H1 (cell line): ENCODE data around the gene ASTN1. TPM values are rescaled to one million over a fixed set of nuclear protein-coding genes. Genes with fewer than 3 reads are reported as not detected.

ENCODE experiments used
- CTCF ChIA-PET: fragments of 300-600 bp; sonication (Branson Sonifier 250); formaldehyde crosslinking; loops from one replicate; lab custom pipeline; 2021; ENCODE audit not compliant: partially characterized antibody; lab: Charles Lee
- POLR2A ChIA-PET: fragments of 300-600 bp; sonication (Branson Sonifier 250); formaldehyde crosslinking; loops from one replicate; lab custom pipeline; 2021; ENCODE audit warnings: inconsistent platforms; ENCODE audit not compliant: partially characterized antibody; lab: Charles Lee
- DNase-seq, 2 experiments: peaks; one replicate each; pipeline versions ENCODE4 v3.0.0 to v3.0.0-alpha.2; 2010 to 2022; ENCODE audit warnings: low spot score in 2 of 2, low read depth in 1 of 2, mixed read lengths in 1 of 2
- FAIRE-seq: peaks from 2 replicates; lab custom pipeline; 2011; peaks lifted over from hg19 to GRCh38; lab: Jason Lieb, UNC
- H2AFZ ChIP-seq: 2 replicates; pipeline ENCODE4 v1.8.1; 2012; ENCODE audit warnings: low read length, inconsistent platforms
- H2AK5ac ChIP-seq: 2 replicates; pipeline ENCODE4 v1.6.1; 2013; ENCODE audit warnings: low read depth, low read length
- H2BK120ac ChIP-seq: replicated peaks from 2 replicates; pipeline ENCODE3; 2013; ENCODE audit warnings: low read depth, low read length, inconsistent platforms
- H2BK12ac ChIP-seq: 2 replicates; pipeline ENCODE4 v1.6.1; 2013; ENCODE audit warnings: low read depth, low read length
- H2BK15ac ChIP-seq: 2 replicates; pipeline ENCODE4 v1.6.1; 2013; ENCODE audit warnings: low read length
- H2BK20ac ChIP-seq: 2 replicates; pipeline ENCODE4 v1.6.1; 2013; ENCODE audit warnings: low read length
- H2BK5ac ChIP-seq: 2 replicates; pipeline ENCODE4 v1.6.1; 2013; ENCODE audit warnings: low read depth, low read length
- H3K14ac ChIP-seq: 2 replicates; pipeline ENCODE4 v1.6.1; 2013; ENCODE audit warnings: inconsistent platforms; ENCODE audit not compliant: insufficient read length
- H3K18ac ChIP-seq: 2 replicates; pipeline ENCODE4 v1.6.1; 2013; ENCODE audit warnings: low read length; ENCODE audit errors: extremely low read depth
- H3K23ac ChIP-seq: 2 replicates; pipeline ENCODE4 v1.6.1; 2013; ENCODE audit warnings: inconsistent platforms; ENCODE audit not compliant: insufficient read length
- H3K23me2 ChIP-seq: 2 replicates; pipeline ENCODE4 v1.6.1; 2013; ENCODE audit warnings: low read depth, low read length
- H3K27ac ChIP-seq: 2 replicates; pipeline ENCODE4 v1.6.1; 2011; ENCODE audit warnings: low read depth, low read length, inconsistent platforms
- H3K27me3 ChIP-seq, 4 experiments: replicated peaks in 1 of 4; 1 replicate in 1 of 4; 2 replicates in 3 of 4; pipeline versions ENCODE4 v1.6.1 to v1.8.1; 2011 to 2013; ENCODE audit warnings: low read length in 3 of 4, mild to moderate bottlenecking in 3 of 4, inconsistent platforms in 2 of 4, mixed read lengths in 2 of 4, moderate library complexity in 1 of 4; ENCODE audit not compliant: control insufficient read depth in 3 of 4, insufficient read depth in 3 of 4; ENCODE audit errors: extremely low read depth in 1 of 4
- H3K36me3 ChIP-seq, 4 experiments: 2 replicates each; pipeline versions ENCODE4 v1.6.1 to v1.8.1; 2011 to 2013; ENCODE audit warnings: mild to moderate bottlenecking in 4 of 4, low read length in 3 of 4, moderate library complexity in 2 of 4, control low read depth in 1 of 4, inconsistent platforms in 1 of 4; ENCODE audit not compliant: insufficient read depth in 4 of 4, control insufficient read depth in 2 of 4
- H3K4ac ChIP-seq: replicated peaks from 2 replicates; pipeline ENCODE3; 2013; ENCODE audit warnings: low read length, low read depth, mixed read lengths, inconsistent platforms; ENCODE audit not compliant: insufficient read length
- H3K4me1 ChIP-seq, 4 experiments: replicated peaks in 1 of 4; 1 replicate in 1 of 4; 2 replicates in 3 of 4; pipeline versions ENCODE4 v1.6.1 to v1.8.1; 2011 to 2013; ENCODE audit warnings: low read length in 3 of 4, inconsistent platforms in 2 of 4, mixed read lengths in 1 of 4; ENCODE audit not compliant: insufficient read depth in 4 of 4, control insufficient read depth in 3 of 4
- H3K4me2 ChIP-seq, 2 experiments: 2 replicates each; pipeline versions ENCODE4 v1.6.1 to v1.8.1; 2011 to 2013; ENCODE audit warnings: low read depth in 2 of 2, low read length in 2 of 2, control low read depth in 1 of 2, inconsistent platforms in 1 of 2, mild to moderate bottlenecking in 1 of 2; ENCODE audit not compliant: insufficient read depth in 1 of 2
- H3K4me3 ChIP-seq, 4 experiments: fragments of 200-600, 300-600 bp in 1 of 4; sonication (generic), shearing (Covaris generic), sonication (Bioruptor Twin) in 1 of 4; 2 replicates each; pipeline versions ENCODE4 v1.5.1 to v1.8.1; 2011 to 2016; ENCODE audit warnings: low read length in 4 of 4, low read depth in 3 of 4, control low read depth in 2 of 4, inconsistent platforms in 2 of 4, mild to moderate bottlenecking in 2 of 4, mixed read lengths in 1 of 4, moderate library complexity in 1 of 4; ENCODE audit not compliant: insufficient read depth in 2 of 4; ENCODE audit errors: extremely low read depth in 1 of 4
- H3K56ac ChIP-seq: replicated peaks from 2 replicates; pipeline ENCODE3; 2013; ENCODE audit warnings: low read depth, mild to moderate bottlenecking, mixed read lengths, low read length, inconsistent platforms; ENCODE audit not compliant: insufficient read length
- H3K79me1 ChIP-seq: 2 replicates; pipeline ENCODE4 v1.6.1; 2013; ENCODE audit warnings: low read depth, low read length, control low read depth
- H3K79me2 ChIP-seq, 2 experiments: 2 replicates each; pipeline versions ENCODE4 v1.6.1 to v1.8.1; 2012 to 2013; ENCODE audit warnings: low read length in 2 of 2, mild to moderate bottlenecking in 2 of 2, inconsistent platforms in 1 of 2; ENCODE audit not compliant: insufficient read depth in 2 of 2, control insufficient read depth in 1 of 2
- H3K9ac ChIP-seq, 4 experiments: replicated peaks in 1 of 4; 1 replicate in 1 of 4; 2 replicates in 3 of 4; pipeline versions ENCODE4 v1.6.1 to v1.8.1; 2011 to 2013; ENCODE audit warnings: low read depth in 3 of 4, low read length in 3 of 4, control low read depth in 2 of 4, mild to moderate bottlenecking in 2 of 4, moderate library complexity in 2 of 4, inconsistent platforms in 1 of 4; ENCODE audit errors: extremely low read depth in 1 of 4
- H3K9me3 ChIP-seq, 2 experiments: 2 replicates each; pipeline versions ENCODE4 v1.6.1 to v1.8.1; 2012 to 2013; ENCODE audit warnings: mild to moderate bottlenecking in 2 of 2, moderate library complexity in 2 of 2, control low read depth in 1 of 2, inconsistent platforms in 1 of 2, low read depth in 1 of 2, low read length in 1 of 2, mixed read lengths in 1 of 2; ENCODE audit not compliant: insufficient read depth in 2 of 2
- H4K20me1 ChIP-seq, 2 experiments: replicated peaks in 1 of 2; 2 replicates each; pipeline versions ENCODE3 to v1.8.1; 2011 to 2013; ENCODE audit warnings: inconsistent platforms in 2 of 2, low read length in 2 of 2, mild to moderate bottlenecking in 1 of 2; ENCODE audit not compliant: insufficient read depth in 2 of 2, control insufficient read depth in 1 of 2
- H4K5ac ChIP-seq: 2 replicates; pipeline ENCODE4 v1.6.1; 2013; ENCODE audit warnings: low read length, low read depth, mixed read lengths, inconsistent platforms; ENCODE audit not compliant: insufficient read length
- H4K8ac ChIP-seq: 2 replicates; pipeline ENCODE4 v1.8.0; 2013; ENCODE audit warnings: mild to moderate bottlenecking, moderate library complexity, low read length, inconsistent platforms; ENCODE audit not compliant: insufficient read depth; ENCODE audit errors: extremely low read depth
- H4K91ac ChIP-seq: replicated peaks from 2 replicates; pipeline ENCODE3; 2013; ENCODE audit warnings: low read length, mixed read lengths, inconsistent platforms; ENCODE audit not compliant: insufficient read length
- CBX5 ChIP-seq: fragments of 300-800, 300-1000 bp; sonication (generic); IDR thresholded peaks from 2 replicates; pipeline ENCODE4 v1.7.1; 2016; ENCODE audit warnings: antibody characterized with exemption, low read length, low read depth
- EGR1 ChIP-seq: IDR thresholded peaks from 2 replicates; pipeline ENCODE4 v1.6.1; 2011; ENCODE audit warnings: low read depth, low read length, borderline replicate concordance
- FOSL1 ChIP-seq: IDR thresholded peaks from 2 replicates; pipeline ENCODE4 v1.6.1; 2011; ENCODE audit warnings: mild to moderate bottlenecking, low read depth, low read length, moderate library complexity; ENCODE audit not compliant: insufficient read depth
- GABPA ChIP-seq: IDR thresholded peaks from 2 replicates; pipeline ENCODE4 v1.6.1; 2011; ENCODE audit warnings: mild to moderate bottlenecking, low read length, moderate library complexity, borderline replicate concordance; ENCODE audit not compliant: insufficient read depth
- NRF1 ChIP-seq: IDR thresholded peaks from 2 replicates; pipeline ENCODE4 v1.6.1; 2011; ENCODE audit warnings: mild to moderate bottlenecking, low read depth, low read length, improper control_type of control experiment
- POLR2AphosphoS5 ChIP-seq: IDR thresholded peaks from 2 replicates; pipeline ENCODE4 v1.6.1; 2011; ENCODE audit warnings: low read depth, low read length
- POU5F1 ChIP-seq: IDR thresholded peaks from 2 replicates; pipeline ENCODE4 v1.6.1; 2011; ENCODE audit warnings: low read depth, mild to moderate bottlenecking, low read length, moderate library complexity
- RAD21 ChIP-seq, 2 experiments: IDR thresholded peaks in 1 of 2; conservative IDR thresholded peaks in 1 of 2; 2 replicates each; pipeline ENCODE4 v1.6.1; 2011; ENCODE audit warnings: low read depth in 2 of 2, low read length in 2 of 2, improper control_type of control experiment in 1 of 2, inconsistent platforms in 1 of 2, mild to moderate bottlenecking in 1 of 2, moderate library complexity in 1 of 2
- SP2 ChIP-seq: IDR thresholded peaks from 2 replicates; pipeline ENCODE4 v1.6.1; 2012; ENCODE audit warnings: mild to moderate bottlenecking, low read length, inconsistent platforms
- TAF1 ChIP-seq: IDR thresholded peaks from 2 replicates; pipeline ENCODE4 v1.6.1; 2011; ENCODE audit warnings: mild to moderate bottlenecking, low read depth, low read length
- WGBS, 2 experiments: shearing (Covaris generic) in 1 of 2; methylation state at CpG; one replicate each; pipeline versions ENCODE4 v1.1.6 to v1.1.7; 2013 to 2015; ENCODE audit warnings: low lambda C conversion rate in 2 of 2, mixed read lengths in 2 of 2, inconsistent platforms in 1 of 2, low coverage in 1 of 2, missing lambda C conversion rate in 1 of 2; ENCODE audit not compliant: insufficient replicate concordance in 2 of 2, insufficient coverage in 1 of 2, insufficient read length in 1 of 2; ENCODE audit errors: extremely low coverage in 1 of 2, missing lambda C conversion rate in 1 of 2; 5-methylcytosine and 5-hydroxymethylcytosine counted together
- polyA plus RNA-seq, 7 experiments: library from polyadenylated mRNA; depleted of rRNA in 3 of 7; stranded (reverse) in 5 of 7; unstranded in 2 of 7; fragments of >200 nt in 5 of 7; fragments of 200-250 nt in 2 of 7; gene quantifications; 1 replicate in 5 of 7; 2 replicates in 1 of 7; 4 replicates in 1 of 7; pipeline versions ENCODE4 v1.2.1 to v1.2.3, GENCODE V29; 2011 to 2013; ENCODE audit warnings: missing spikeins in 2 of 7, mixed read lengths in 2 of 7
- total RNA-seq: library from RNA; stranded (reverse); fragmentation: NEBNext Ultra II Directional; extraction: Animal tissue kit (Norgen Biotek cat#: 25700); gene quantifications from 2 replicates; pipeline ENCODE4 v1.2.1, GENCODE V29; 2021
- TF ChIP-seq, protein P1 (sequence below), 3 experiments: IDR thresholded peaks; 1 replicate in 2 of 3; 2 replicates in 1 of 3; pipeline versions ENCODE4 v1.5.1 to v1.6.1; 2011; ENCODE audit warnings: low read length in 3 of 3, mild to moderate bottlenecking in 3 of 3, inconsistent platforms in 2 of 3, low read depth in 1 of 3, moderate library complexity in 1 of 3; ENCODE audit not compliant: insufficient read depth in 1 of 3; ENCODE audit errors: control extremely low read depth in 1 of 3

ASTN1 gene
- total and polyA plus RNA-seq, 2 of the 8 experiments (the other 6 are each of a cell fraction or from before 2014, with no cell fraction given) = 2.9 to 4.1 TPM

DNA sequence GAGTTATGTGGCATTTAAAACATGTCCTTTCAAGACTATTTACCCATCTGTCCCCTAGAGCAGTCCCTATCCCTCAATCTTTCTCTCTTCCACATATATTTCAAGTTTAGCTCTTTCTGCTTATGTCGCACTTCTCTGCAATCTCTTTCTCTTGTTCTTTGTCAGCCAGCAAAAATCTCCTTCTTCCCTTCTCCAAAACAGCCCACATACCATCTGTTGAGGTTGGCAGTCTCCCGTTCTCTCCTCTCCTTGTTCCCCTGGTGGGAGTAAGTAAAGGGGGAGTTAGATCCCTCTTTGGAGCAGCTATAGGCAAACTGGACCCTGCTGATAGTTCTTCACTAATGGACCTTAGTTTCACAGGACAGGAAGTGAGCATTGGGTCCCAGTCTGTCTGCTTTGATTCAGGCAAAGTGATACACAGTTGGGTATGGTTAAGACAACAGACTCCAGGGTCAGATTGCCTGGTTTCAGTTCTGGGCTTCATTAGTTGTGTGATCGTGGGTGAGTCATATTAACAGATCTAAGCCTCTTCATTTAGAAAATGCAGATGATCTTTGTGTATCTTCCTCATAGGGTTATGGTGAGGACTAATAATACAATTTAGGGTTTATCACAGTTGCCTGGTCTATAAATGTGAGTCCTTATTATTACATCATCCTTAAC, 25.9 kb upstream of the ASTN1 start:
- WGBS, 2 experiments = 91% methylated on average over 3 of the region's 3 CpGs; no CpG with 5 or more reads in 1 of the 2 experiments
- POLR2A ChIA-PET = no interaction called here
- TF ChIP-seq POLR2AphosphoS5 = no peak
- no peak for TF ChIP-seq NRF1
- TF ChIP-seq, protein P1, sequence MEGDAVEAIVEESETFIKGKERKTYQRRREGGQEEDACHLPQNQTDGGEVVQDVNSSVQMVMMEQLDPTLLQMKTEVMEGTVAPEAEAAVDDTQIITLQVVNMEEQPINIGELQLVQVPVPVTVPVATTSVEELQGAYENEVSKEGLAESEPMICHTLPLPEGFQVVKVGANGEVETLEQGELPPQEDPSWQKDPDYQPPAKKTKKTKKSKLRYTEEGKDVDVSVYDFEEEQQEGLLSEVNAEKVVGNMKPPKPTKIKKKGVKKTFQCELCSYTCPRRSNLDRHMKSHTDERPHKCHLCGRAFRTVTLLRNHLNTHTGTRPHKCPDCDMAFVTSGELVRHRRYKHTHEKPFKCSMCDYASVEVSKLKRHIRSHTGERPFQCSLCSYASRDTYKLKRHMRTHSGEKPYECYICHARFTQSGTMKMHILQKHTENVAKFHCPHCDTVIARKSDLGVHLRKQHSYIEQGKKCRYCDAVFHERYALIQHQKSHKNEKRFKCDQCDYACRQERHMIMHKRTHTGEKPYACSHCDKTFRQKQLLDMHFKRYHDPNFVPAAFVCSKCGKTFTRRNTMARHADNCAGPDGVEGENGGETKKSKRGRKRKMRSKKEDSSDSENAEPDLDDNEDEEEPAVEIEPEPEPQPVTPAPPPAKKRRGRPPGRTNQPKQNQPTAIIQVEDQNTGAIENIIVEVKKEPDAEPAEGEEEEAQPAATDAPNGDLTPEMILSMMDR (IDR thresholded peaks at IDR 0.05; ENCODE audit: control extremely low read depth in 1 of 3, insufficient read depth in 1 of 3, low read depth in 1 of 3, low read length in 3 of 3) = no peak
- TF ChIP-seq GABPA = no peak
- no peak for TF ChIP-seq CBX5
- TF ChIP-seq EGR1 = no peak
- no peak for TF ChIP-seq RAD21 (IDR thresholded peaks at IDR 0.05 in 1 of 2, conservative IDR thresholded peaks at IDR 0.05 in 1 of 2; ENCODE audit: low read depth in 2 of 2, low read length in 2 of 2)
- no peak for TF ChIP-seq TAF1
- no peak for TF ChIP-seq POU5F1
- TF ChIP-seq FOSL1 = no peak
- TF ChIP-seq SP2 = no peak

More for the DNA sequence above, 25.9 kb upstream of the ASTN1 start:
- Histone ChIP-seq H4K5ac (no peak overlapping the region), H3K18ac (no peak overlapping the region), H3K27ac (no peak overlapping the region), H2BK15ac (no peak overlapping the region), H4K8ac (no peak overlapping the region), H2BK12ac (no peak overlapping the region), H3K23ac (no peak overlapping the region), H2BK20ac (no peak overlapping the region), H4K91ac (no peak overlapping the region), H3K9me3 (no peaks in the 10 kb centered on the region), H3K23me2 (no peaks in the 10 kb centered on the region), H3K27me3 (no peaks in the 10 kb centered on the region), H3K4me1 (no peaks in the 10 kb centered on the region), H2BK120ac (no peak overlapping the region), H2AK5ac (no peak overlapping the region), H3K79me2 (no peaks in the 10 kb centered on the region), H4K20me1 (no peaks in the 10 kb centered on the region), H3K79me1 (no peaks in the 10 kb centered on the region), H3K4me3 (no peak overlapping the region), H3K4ac (no peak overlapping the region), H3K4me2 (no peak overlapping the region), H3K36me3 (no peaks in the 10 kb centered on the region), H3K14ac (no peak overlapping the region), H3K9ac (no peak overlapping the region), H3K56ac (no peak overlapping the region), H2AFZ (no peak overlapping the region), H2BK5ac (no peak overlapping the region)
- DNase-seq = no peak
- no peak for FAIRE-seq
- CTCF ChIA-PET = interaction anchor here (0.8 to 1.2 kb wide), 4 partner anchors 8 to 292 kb away, joined by 3 to 5 read pairs (median 3); no protein-coding TSS in a partner anchor
